ENCODE measurements around the gene ANK2. TPM values are rescaled to one million over a fixed set of nuclear protein-coding genes. Genes with fewer than 3 reads are reported as not detected.

Gene ANK2
- polyA plus RNA-seq, 1 donor (not counting 4 experiments of a cell fraction or from before 2014, with no cell fraction given), result 0.22 TPM

- dilution Hi-C loops (cut with MboI; ENCODE audit: extremely low pct_ligation_motif_present, low sequenced_read_pairs), result no loop called here
- Histone ChIP-seq H4K20me1 (ENCODE audit: control insufficient read depth, extremely low read depth, insufficient read depth, low read length) (no peaks in the 10 kb centered on the region), H2AFZ (ENCODE audit: control insufficient read depth, low read length) (no peak overlapping the region), H3K4me2 (ENCODE audit: control insufficient read depth, extremely low read depth, insufficient read depth, low read depth, low read length) (no peak overlapping the region), H3K9me1 (ENCODE audit: control insufficient read depth, extremely low read depth, insufficient read depth, low read length) (no peaks in the 10 kb centered on the region), H3K4me1 (ENCODE audit: control insufficient read depth, extremely low read depth, insufficient read depth, low read length) (no peaks in the 10 kb centered on the region), H3K4me3 (ENCODE audit: control insufficient read depth in 2 of 3, extremely low read depth in 1 of 3, insufficient read depth in 2 of 3, low read depth in 1 of 3, low read length in 3 of 3) (no peak overlapping the region), H3K9me3 (ENCODE audit: control insufficient read depth, low read depth, low read length) (no peaks in the 10 kb centered on the region), H3K27me3 (ENCODE audit: control insufficient read depth, extremely low read depth, insufficient read depth, low read length) (no peaks in the 10 kb centered on the region), H3K27ac (ENCODE audit: control insufficient read depth, insufficient read depth, low read length) (no peak overlapping the region), H3K36me3 (ENCODE audit: control insufficient read depth in 2 of 2, extremely low read depth in 1 of 2, insufficient read depth in 2 of 2, low read length in 2 of 2) (no peaks in the 10 kb centered on the region), H3K79me2 (ENCODE audit: control insufficient read depth, insufficient read depth, low read length) (no peaks in the 10 kb centered on the region), H3K9ac (ENCODE audit: control insufficient read depth, extremely low read depth, insufficient read depth, low read length) (no peak overlapping the region)
- DNase-seq (ENCODE audit: low read depth, low spot score) (no peak), FAIRE-seq (no peak)
- no peak for TF ChIP-seq EZH2 (IDR thresholded peaks at IDR 0.05; ENCODE audit: low read length)
Measured at GRCh38 chr4:113423631-113424030, 374.2 kb downstream of the ANK2 start.

GRCh38 chr4:113433116-113433515, 383.7 kb downstream of the ANK2 start:
- dilution Hi-C loops (cut with MboI; ENCODE audit: extremely low pct_ligation_motif_present, low sequenced_read_pairs), result no loop called here
- H2AFZ ChIP-seq (ENCODE audit: control insufficient read depth, low read length), result no peak overlapping the region
- TF ChIP-seq, protein P1, sequence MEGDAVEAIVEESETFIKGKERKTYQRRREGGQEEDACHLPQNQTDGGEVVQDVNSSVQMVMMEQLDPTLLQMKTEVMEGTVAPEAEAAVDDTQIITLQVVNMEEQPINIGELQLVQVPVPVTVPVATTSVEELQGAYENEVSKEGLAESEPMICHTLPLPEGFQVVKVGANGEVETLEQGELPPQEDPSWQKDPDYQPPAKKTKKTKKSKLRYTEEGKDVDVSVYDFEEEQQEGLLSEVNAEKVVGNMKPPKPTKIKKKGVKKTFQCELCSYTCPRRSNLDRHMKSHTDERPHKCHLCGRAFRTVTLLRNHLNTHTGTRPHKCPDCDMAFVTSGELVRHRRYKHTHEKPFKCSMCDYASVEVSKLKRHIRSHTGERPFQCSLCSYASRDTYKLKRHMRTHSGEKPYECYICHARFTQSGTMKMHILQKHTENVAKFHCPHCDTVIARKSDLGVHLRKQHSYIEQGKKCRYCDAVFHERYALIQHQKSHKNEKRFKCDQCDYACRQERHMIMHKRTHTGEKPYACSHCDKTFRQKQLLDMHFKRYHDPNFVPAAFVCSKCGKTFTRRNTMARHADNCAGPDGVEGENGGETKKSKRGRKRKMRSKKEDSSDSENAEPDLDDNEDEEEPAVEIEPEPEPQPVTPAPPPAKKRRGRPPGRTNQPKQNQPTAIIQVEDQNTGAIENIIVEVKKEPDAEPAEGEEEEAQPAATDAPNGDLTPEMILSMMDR (optimal IDR thresholded peaks at IDR 0.05 in 1 of 3, IDR thresholded peaks at IDR 0.05 in 1 of 3, conservative IDR thresholded peaks at IDR 0.05 in 1 of 3; ENCODE audit: extremely low read depth in 1 of 3, insufficient read depth in 2 of 3, low read length in 3 of 3), result no peak
- no peak for TF ChIP-seq EZH2 (IDR thresholded peaks at IDR 0.05; ENCODE audit: low read length)
- H3K27ac ChIP-seq (ENCODE audit: control insufficient read depth, insufficient read depth, low read length), result no peak overlapping the region
- H3K4me2 ChIP-seq (ENCODE audit: control insufficient read depth, extremely low read depth, insufficient read depth, low read depth, low read length), result no peak overlapping the region
- DNase-seq (ENCODE audit: low read depth, low spot score) (no peak), FAIRE-seq (no peak)
- H3K9me3 ChIP-seq (ENCODE audit: control insufficient read depth, low read depth, low read length), result no peaks in the 10 kb centered on the region
- no peak overlapping the region for H3K9ac ChIP-seq (ENCODE audit: control insufficient read depth, extremely low read depth, insufficient read depth, low read length)
- no peaks in the 10 kb centered on the region for H3K36me3 ChIP-seq (ENCODE audit: control insufficient read depth in 2 of 2, extremely low read depth in 1 of 2, insufficient read depth in 2 of 2, low read length in 2 of 2)
- no peaks in the 10 kb centered on the region for H3K79me2 ChIP-seq (ENCODE audit: control insufficient read depth, insufficient read depth, low read length)
- H3K4me3 ChIP-seq (ENCODE audit: control insufficient read depth in 2 of 3, extremely low read depth in 1 of 3, insufficient read depth in 2 of 3, low read depth in 1 of 3, low read length in 3 of 3), result no peak overlapping the region
- no peaks in the 10 kb centered on the region for H3K27me3 ChIP-seq (ENCODE audit: control insufficient read depth, extremely low read depth, insufficient read depth, low read length)
- no peaks in the 10 kb centered on the region for H3K9me1 ChIP-seq (ENCODE audit: control insufficient read depth, extremely low read depth, insufficient read depth, low read length)
- no peaks in the 10 kb centered on the region for H4K20me1 ChIP-seq (ENCODE audit: control insufficient read depth, extremely low read depth, insufficient read depth, low read length)
- H3K4me1 ChIP-seq (ENCODE audit: control insufficient read depth, extremely low read depth, insufficient read depth, low read length), result peaks cover 19% of the 10 kb centered on the region

Small RNA genes lying within 50 kb of the gene (small RNA-seq; reads per million reads assigned to genes)
- gene MIR8082 (ENCODE audit: insufficient read length in 3 of 3, low read depth in 3 of 3, low replicate concordance in 1 of 3) (0 reads per million in 3 experiments), gene RN7SL184P (ENCODE audit: insufficient read length in 3 of 3, low read depth in 3 of 3, low replicate concordance in 1 of 3) (0 reads per million in 3 experiments), gene RNU1-138P (ENCODE audit: insufficient read length in 3 of 3, low read depth in 3 of 3, low replicate concordance in 1 of 3) (0 to 0.07 (median 0) reads per million in 3 experiments)
